Activated T-helper 2 cell treated with anti-CD3 and anti-CD28 coated beads, Interferon-gamma antibody, Interleukin-2, Interleukin-4, amounts not matched to agents 10 μg/mL and 5 μg/mL and 100 μg/mL, durations not matched to agents 14 hours and 24 hours and 36 hours (primary cell): ENCODE results near the gene MAP4K2. TPM values are rescaled to one million over a fixed set of nuclear protein-coding genes. Genes with fewer than 3 reads are reported as not detected.

ENCODE experiments used
- DNase-seq: peaks from one replicate; pipeline ENCODE4 v3.0.0; 2021; ENCODE audit warnings: low spot score
- H3K27ac Mint-ChIP-seq: one replicate; pipeline ENCODE4 v1.8.0; 2021; ENCODE audit warnings: mixed read lengths
- H3K27me3 Mint-ChIP-seq: one replicate; pipeline ENCODE4 v1.8.0; 2021; ENCODE audit warnings: low read depth, mixed read lengths
- H3K36me3 Mint-ChIP-seq: one replicate; pipeline ENCODE4 v1.8.0; 2021; ENCODE audit warnings: low read depth, mixed read lengths
- H3K4me1 Mint-ChIP-seq: one replicate; pipeline ENCODE4 v1.8.0; 2021; ENCODE audit warnings: low read depth, mixed read lengths
- H3K4me3 Mint-ChIP-seq: one replicate; pipeline ENCODE4 v1.8.0; 2021; ENCODE audit warnings: low read depth, mild to moderate bottlenecking, moderate library complexity, mixed read lengths
- H3K9me3 Mint-ChIP-seq: one replicate; pipeline ENCODE4 v1.8.0; 2021; ENCODE audit warnings: mixed read lengths
- intact Hi-C: fragments of 100-400 bp; cut with micrococcal nuclease; formaldehyde crosslinking; loops from one replicate; pipeline ENCODE4 v1.15.1; 2023
- total RNA-seq: library from RNA; stranded (reverse); gene quantifications from 2 replicates; pipeline ENCODE4 v1.2.3, GENCODE V29; 2022

MAP4K2 gene
- total RNA-seq, 1 donor from 2014 or later: 72.1 TPM

- intact Hi-C loops: loop anchor here (2.0 kb wide), 2 partner anchors 22 to 34 kb away; partner anchors contain the start of gene SF1
- peaks cover 27% of the 10 kb centered on the region for H3K4me1 Mint-ChIP-seq
- no peaks in the 10 kb centered on the region for H3K27me3 Mint-ChIP-seq
- H3K27ac Mint-ChIP-seq: peak overlapping the region; percentile 88
- H3K4me3 Mint-ChIP-seq: peak overlapping the region; percentile 83
- DNase-seq: peak; percentile 88
- H3K9me3 Mint-ChIP-seq: no peaks in the 10 kb centered on the region
- H3K36me3 Mint-ChIP-seq: peaks cover 20% of the 10 kb centered on the region
These were observed 57.9 kb downstream of the MAP4K2 start for GRCh38 chr11:64745189-64745520.

- DNase-seq: peak; percentile 55
- intact Hi-C loops: loop anchor here (2.0 kb wide), 2 partner anchors 22 to 34 kb away; partner anchors contain the start of gene SF1
- Mint-ChIP-seq H3K27me3 (no peaks in the 10 kb centered on the region), H3K4me1 (peaks cover 27% of the 10 kb centered on the region), H3K4me3 (peak overlapping the region; percentile 86), H3K27ac (peak overlapping the region; percentile 88), H3K9me3 (no peaks in the 10 kb centered on the region), H3K36me3 (peaks cover 22% of the 10 kb centered on the region)
These were observed 58.3 kb downstream of the MAP4K2 start for GRCh38 chr11:64744544-64745188.

- no peaks in the 10 kb centered on the region for H3K9me3 Mint-ChIP-seq
- peak within 1 kb of the TSS; percentile 86 for H3K4me3 Mint-ChIP-seq
- H3K27me3 Mint-ChIP-seq: no peaks in the 10 kb centered on the region
- peak; percentile 86 for DNase-seq
- peaks cover 28% of the 10 kb centered on the region for H3K36me3 Mint-ChIP-seq
- H3K27ac Mint-ChIP-seq: peak within 1 kb of the TSS; percentile 84
- H3K4me1 Mint-ChIP-seq: peaks cover 30% of the 10 kb centered on the region
- intact Hi-C loops: loop anchor here (1.0 to 2.0 kb wide), 3 partner anchors 23 to 56 kb away; partner anchors contain the start of gene SF1
These were observed 59.1 kb downstream of the MAP4K2 start, which contains the start of gene RASGRP2 for GRCh38 chr11:64743591-64744543. TSS of gene RASGRP2 (minus strand) at chr11:64744142. CDS start at chr11:64742866, 1,276 bp downstream.

GRCh38 chr11:64742889-64743590 is 60.0 kb downstream of the MAP4K2 start:
- H3K36me3 Mint-ChIP-seq: peaks cover 29% of the 10 kb centered on the region
- H3K27me3 Mint-ChIP-seq: no peaks in the 10 kb centered on the region
- DNase-seq: peak; percentile 73
- peaks cover 30% of the 10 kb centered on the region for H3K4me1 Mint-ChIP-seq
- H3K27ac Mint-ChIP-seq: no peak overlapping the region
- peak overlapping the region; percentile 45 for H3K4me3 Mint-ChIP-seq
- H3K9me3 Mint-ChIP-seq: no peaks in the 10 kb centered on the region
- intact Hi-C loops: loop anchor here (1.0 kb wide), 1 partner anchor 55 kb away; no protein-coding TSS in a partner anchor

- no peaks in the 10 kb centered on the region for H3K9me3 Mint-ChIP-seq
- intact Hi-C loops: no loop called here
- DNase-seq: no peak
- peaks cover 34% of the 10 kb centered on the region for H3K36me3 Mint-ChIP-seq
- H3K27me3 Mint-ChIP-seq: no peaks in the 10 kb centered on the region
- H3K4me1 Mint-ChIP-seq: peaks cover 30% of the 10 kb centered on the region
- peak overlapping the region; percentile 68 for H3K4me3 Mint-ChIP-seq
- H3K27ac Mint-ChIP-seq: no peak overlapping the region
These were observed 60.7 kb downstream of the MAP4K2 start for GRCh38 chr11:64742087-64742888.

GRCh38 chr11:64741375-64742086 is 61.5 kb downstream of the MAP4K2 start:
- Mint-ChIP-seq H3K27me3 (no peaks in the 10 kb centered on the region), H3K36me3 (peaks cover 39% of the 10 kb centered on the region), H3K9me3 (no peaks in the 10 kb centered on the region), H3K4me1 (peaks cover 30% of the 10 kb centered on the region), H3K4me3 (peak overlapping the region; percentile 68), H3K27ac (no peak overlapping the region)
- intact Hi-C loops: no loop called here
- no peak for DNase-seq

- no peak overlapping the region for H3K27ac Mint-ChIP-seq
- H3K27me3 Mint-ChIP-seq: no peaks in the 10 kb centered on the region
- peaks cover 48% of the 10 kb centered on the region for H3K36me3 Mint-ChIP-seq
- intact Hi-C loops: no loop called here
- no peak overlapping the region for H3K4me3 Mint-ChIP-seq
- H3K9me3 Mint-ChIP-seq: no peaks in the 10 kb centered on the region
- peaks cover 23% of the 10 kb centered on the region for H3K4me1 Mint-ChIP-seq
- no peak for DNase-seq
These were observed 63.1 kb downstream of the MAP4K2 start for GRCh38 chr11:64739871-64740270.

- DNase-seq: no peak
- Mint-ChIP-seq H3K4me3 (no peak overlapping the region), H3K27me3 (no peaks in the 10 kb centered on the region), H3K27ac (no peak overlapping the region), H3K9me3 (no peaks in the 10 kb centered on the region), H3K36me3 (peaks cover 62% of the 10 kb centered on the region), H3K4me1 (peaks cover 12% of the 10 kb centered on the region)
- intact Hi-C loops: no loop called here
These were observed 66.4 kb downstream of the MAP4K2 start for GRCh38 chr11:64736654-64737053.

- no peak for DNase-seq
- no peaks in the 10 kb centered on the region for H3K27me3 Mint-ChIP-seq
- H3K4me1 Mint-ChIP-seq: peaks cover 7% of the 10 kb centered on the region
- H3K9me3 Mint-ChIP-seq: no peaks in the 10 kb centered on the region
- H3K4me3 Mint-ChIP-seq: no peak overlapping the region
- H3K27ac Mint-ChIP-seq: no peak overlapping the region
- H3K36me3 Mint-ChIP-seq: peaks cover 59% of the 10 kb centered on the region
- intact Hi-C loops: no loop called here
These were observed 67.2 kb downstream of the MAP4K2 start for GRCh38 chr11:64735725-64736259.
